Adrenal gland (tissue), 5 donors: Measurements from ENCODE around the gene PLD1.

Experiments
- POLR2A ChIP-seq, 2 donors: fragments of 450-650 bp; IDR thresholded peaks; one replicate each; pipeline ENCODE4 v1.6.1; 2017; ENCODE audit warnings: antibody characterized with exemption in 2 of 2, mild to moderate bottlenecking in 2 of 2, moderate library complexity in 1 of 2
- TF ChIP-seq, protein P1 (sequence below), 6 experiments: fragments of 450-650 bp in 4 of 6; fragments of 200-600 bp in 2 of 6; sonication (generic) in 1 of 6; IDR thresholded peaks; 1 replicate in 5 of 6; 2 replicates in 1 of 6; pipeline versions ENCODE4 v1.5.1 to v1.8.0; 2016 to 2021; ENCODE audit warnings: antibody characterized with exemption in 6 of 6, mild to moderate bottlenecking in 2 of 6, moderate library complexity in 1 of 6
- donor health status: DM: no; HTN: no; CAD: no.

DNA sequence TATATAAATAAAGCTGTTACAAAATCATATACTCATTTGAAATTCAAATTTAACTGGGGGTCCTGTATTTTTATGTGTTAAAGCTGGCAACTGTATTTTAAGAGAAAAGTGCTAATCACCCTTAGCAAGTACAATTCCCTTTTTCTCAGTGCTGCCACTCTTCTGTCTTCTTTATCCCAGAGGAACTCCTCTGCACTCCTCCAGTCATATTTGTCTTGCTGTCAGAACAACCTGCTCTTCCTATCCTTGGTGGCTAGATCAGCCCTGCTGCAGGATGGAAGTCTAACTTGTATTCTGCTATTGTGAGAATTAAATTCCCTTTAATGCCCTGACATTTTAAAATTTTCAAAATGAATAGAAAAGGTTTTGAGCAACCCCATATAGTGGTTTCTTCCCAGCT, 226.2 kb downstream of the PLD1 start:
- TF ChIP-seq, protein P1, sequence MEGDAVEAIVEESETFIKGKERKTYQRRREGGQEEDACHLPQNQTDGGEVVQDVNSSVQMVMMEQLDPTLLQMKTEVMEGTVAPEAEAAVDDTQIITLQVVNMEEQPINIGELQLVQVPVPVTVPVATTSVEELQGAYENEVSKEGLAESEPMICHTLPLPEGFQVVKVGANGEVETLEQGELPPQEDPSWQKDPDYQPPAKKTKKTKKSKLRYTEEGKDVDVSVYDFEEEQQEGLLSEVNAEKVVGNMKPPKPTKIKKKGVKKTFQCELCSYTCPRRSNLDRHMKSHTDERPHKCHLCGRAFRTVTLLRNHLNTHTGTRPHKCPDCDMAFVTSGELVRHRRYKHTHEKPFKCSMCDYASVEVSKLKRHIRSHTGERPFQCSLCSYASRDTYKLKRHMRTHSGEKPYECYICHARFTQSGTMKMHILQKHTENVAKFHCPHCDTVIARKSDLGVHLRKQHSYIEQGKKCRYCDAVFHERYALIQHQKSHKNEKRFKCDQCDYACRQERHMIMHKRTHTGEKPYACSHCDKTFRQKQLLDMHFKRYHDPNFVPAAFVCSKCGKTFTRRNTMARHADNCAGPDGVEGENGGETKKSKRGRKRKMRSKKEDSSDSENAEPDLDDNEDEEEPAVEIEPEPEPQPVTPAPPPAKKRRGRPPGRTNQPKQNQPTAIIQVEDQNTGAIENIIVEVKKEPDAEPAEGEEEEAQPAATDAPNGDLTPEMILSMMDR (IDR thresholded peaks at IDR 0.05): no peak
- TF ChIP-seq POLR2A (IDR thresholded peaks at IDR 0.05): no peak
